Endodermal cell (in vitro differentiated cells): ENCODE results near the gene FBN3. TPM values are rescaled to one million over a fixed set of nuclear protein-coding genes. Genes with fewer than 3 reads are reported as not detected.

Experiments used
- DNase-seq: peaks from one replicate; pipeline ENCODE4 v3.0.0-alpha.2; 2017
- H3K27ac ChIP-seq: 2 replicates; pipeline ENCODE4 v1.5.1; 2013; ENCODE audit warnings: mild to moderate bottlenecking, low read depth, low read length, moderate library complexity
- H3K27me3 ChIP-seq: 2 replicates; pipeline ENCODE4 v1.6.1; 2013; ENCODE audit warnings: mild to moderate bottlenecking, low read length, moderate library complexity; ENCODE audit not compliant: insufficient read depth, control insufficient read depth, poor library complexity, severe bottlenecking
- H3K36me3 ChIP-seq: 2 replicates; pipeline ENCODE4 v1.7.0; 2013; ENCODE audit warnings: mild to moderate bottlenecking, low read length, moderate library complexity; ENCODE audit not compliant: control insufficient read depth, insufficient read depth
- H3K4me1 ChIP-seq: one replicate; pipeline ENCODE4 v1.7.0; 2013; ENCODE audit warnings: low read length; ENCODE audit not compliant: control insufficient read depth, insufficient read depth
- H3K4me3 ChIP-seq: 2 replicates; pipeline ENCODE4 v1.5.1; 2013; ENCODE audit warnings: mild to moderate bottlenecking, low read length, moderate library complexity
- H3K9ac ChIP-seq: 2 replicates; pipeline ENCODE4 v1.6.1; 2013; ENCODE audit warnings: mild to moderate bottlenecking, low read length, moderate library complexity; ENCODE audit not compliant: poor library complexity, severe bottlenecking; ENCODE audit errors: extremely low read depth
- H3K9me3 ChIP-seq: 2 replicates; pipeline ENCODE4 v1.6.1; 2013; ENCODE audit warnings: mild to moderate bottlenecking, low read length, moderate library complexity; ENCODE audit not compliant: control insufficient read depth
- H3K27ac Mint-ChIP-seq: 2 replicates; pipeline ENCODE4 v1.8.0; 2020; ENCODE audit warnings: mixed read lengths
- H3K27me3 Mint-ChIP-seq: 2 replicates; pipeline ENCODE4 v1.8.0; 2021; ENCODE audit warnings: mild to moderate bottlenecking, mixed read lengths; ENCODE audit not compliant: insufficient read depth
- H3K36me3 Mint-ChIP-seq: 2 replicates; pipeline ENCODE4 v1.8.0; 2020; ENCODE audit warnings: low read depth, mixed read lengths
- H3K4me1 Mint-ChIP-seq: 2 replicates; pipeline ENCODE4 v1.8.0; 2020; ENCODE audit warnings: mixed read lengths
- H3K4me3 Mint-ChIP-seq: 2 replicates; pipeline ENCODE4 v1.8.0; 2020; ENCODE audit warnings: mild to moderate bottlenecking, moderate library complexity, mixed read lengths
- H3K9me3 Mint-ChIP-seq: 2 replicates; pipeline ENCODE4 v1.8.0; 2020; ENCODE audit warnings: mild to moderate bottlenecking, mixed read lengths
- WGBS, 2 experiments: methylation state at CpG; one replicate each; pipeline versions ENCODE4 v1.1.5 to v1.1.7; 2013; ENCODE audit warnings: missing lambda C conversion rate in 2 of 2, mixed read lengths in 1 of 2; ENCODE audit not compliant: insufficient coverage in 1 of 2, insufficient read length in 1 of 2; 5-methylcytosine and 5-hydroxymethylcytosine counted together
- total RNA-seq, 2 donors: library from RNA; stranded (reverse); fragmentation: NEBNext Ultra II Directional in 1 of 2; extraction: Animal tissue kit (Norgen Biotek cat#: 25700) in 1 of 2; gene quantifications; 2 replicates in 1 of 2; 3 replicates in 1 of 2; pipeline ENCODE4 v1.2.1, GENCODE V29; 2021
- TF ChIP-seq, protein P1 (sequence below): fragments of 200-600 bp; sonication (generic); conservative IDR thresholded peaks from 2 replicates; pipeline ENCODE4 v1.5.0; 2021; ENCODE audit warnings: antibody characterized with exemption, mild to moderate bottlenecking

FBN3 gene
- total RNA-seq, 2 donors from 2014 or later, result 105 to 143 TPM

DNA sequence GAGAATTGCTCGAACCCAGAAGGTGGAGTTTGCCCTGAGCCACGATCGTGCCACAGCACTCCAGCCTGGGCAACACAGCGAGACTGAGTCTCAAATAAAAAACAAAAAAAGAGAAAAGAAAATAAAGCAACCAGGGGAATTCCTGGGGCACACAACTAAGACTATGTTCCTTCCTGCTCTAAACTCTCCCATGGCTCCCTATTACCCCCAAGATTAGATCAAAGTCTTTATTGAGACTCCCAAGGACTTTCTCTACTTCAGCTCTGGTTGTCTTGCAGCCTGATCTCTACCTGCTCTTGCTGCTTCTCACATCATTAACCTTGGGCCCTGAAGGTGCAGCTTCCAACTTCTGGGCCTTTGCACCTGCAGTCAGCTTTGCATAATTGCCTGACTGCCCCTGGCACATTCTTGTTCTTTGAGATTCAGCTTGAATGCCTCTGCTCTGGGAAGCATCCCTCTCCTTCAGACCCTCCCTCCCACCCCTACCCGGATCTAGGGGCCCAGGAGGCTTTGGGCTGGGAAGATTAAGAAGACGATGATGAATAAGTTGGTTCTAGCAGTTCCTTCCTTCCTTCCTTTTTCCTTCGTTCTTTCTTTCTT lies 42.9 kb upstream of the FBN3 start:
- Histone ChIP-seq H3K9me3 (no peaks in the 10 kb centered on the region), H3K27ac (no peak overlapping the region), H3K27me3 (no peaks in the 10 kb centered on the region), H3K9ac (no peak overlapping the region), H3K36me3 (no peaks in the 10 kb centered on the region), H3K4me3 (no peak overlapping the region), H3K4me1 (no peaks in the 10 kb centered on the region)
- Mint-ChIP-seq H3K27ac (no peak overlapping the region), H3K36me3 (no peaks in the 10 kb centered on the region), H3K9me3 (no peaks in the 10 kb centered on the region), H3K4me3 (no peak overlapping the region), H3K27me3 (no peaks in the 10 kb centered on the region), H3K4me1 (peaks cover 5% of the 10 kb centered on the region)
- 92 to 96% methylated on average over 6 of the region's 7 CpGs for WGBS, 2 experiments
- peak; percentile 72 for DNase-seq
- TF ChIP-seq, protein P1, sequence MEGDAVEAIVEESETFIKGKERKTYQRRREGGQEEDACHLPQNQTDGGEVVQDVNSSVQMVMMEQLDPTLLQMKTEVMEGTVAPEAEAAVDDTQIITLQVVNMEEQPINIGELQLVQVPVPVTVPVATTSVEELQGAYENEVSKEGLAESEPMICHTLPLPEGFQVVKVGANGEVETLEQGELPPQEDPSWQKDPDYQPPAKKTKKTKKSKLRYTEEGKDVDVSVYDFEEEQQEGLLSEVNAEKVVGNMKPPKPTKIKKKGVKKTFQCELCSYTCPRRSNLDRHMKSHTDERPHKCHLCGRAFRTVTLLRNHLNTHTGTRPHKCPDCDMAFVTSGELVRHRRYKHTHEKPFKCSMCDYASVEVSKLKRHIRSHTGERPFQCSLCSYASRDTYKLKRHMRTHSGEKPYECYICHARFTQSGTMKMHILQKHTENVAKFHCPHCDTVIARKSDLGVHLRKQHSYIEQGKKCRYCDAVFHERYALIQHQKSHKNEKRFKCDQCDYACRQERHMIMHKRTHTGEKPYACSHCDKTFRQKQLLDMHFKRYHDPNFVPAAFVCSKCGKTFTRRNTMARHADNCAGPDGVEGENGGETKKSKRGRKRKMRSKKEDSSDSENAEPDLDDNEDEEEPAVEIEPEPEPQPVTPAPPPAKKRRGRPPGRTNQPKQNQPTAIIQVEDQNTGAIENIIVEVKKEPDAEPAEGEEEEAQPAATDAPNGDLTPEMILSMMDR, result no peak

DNA sequence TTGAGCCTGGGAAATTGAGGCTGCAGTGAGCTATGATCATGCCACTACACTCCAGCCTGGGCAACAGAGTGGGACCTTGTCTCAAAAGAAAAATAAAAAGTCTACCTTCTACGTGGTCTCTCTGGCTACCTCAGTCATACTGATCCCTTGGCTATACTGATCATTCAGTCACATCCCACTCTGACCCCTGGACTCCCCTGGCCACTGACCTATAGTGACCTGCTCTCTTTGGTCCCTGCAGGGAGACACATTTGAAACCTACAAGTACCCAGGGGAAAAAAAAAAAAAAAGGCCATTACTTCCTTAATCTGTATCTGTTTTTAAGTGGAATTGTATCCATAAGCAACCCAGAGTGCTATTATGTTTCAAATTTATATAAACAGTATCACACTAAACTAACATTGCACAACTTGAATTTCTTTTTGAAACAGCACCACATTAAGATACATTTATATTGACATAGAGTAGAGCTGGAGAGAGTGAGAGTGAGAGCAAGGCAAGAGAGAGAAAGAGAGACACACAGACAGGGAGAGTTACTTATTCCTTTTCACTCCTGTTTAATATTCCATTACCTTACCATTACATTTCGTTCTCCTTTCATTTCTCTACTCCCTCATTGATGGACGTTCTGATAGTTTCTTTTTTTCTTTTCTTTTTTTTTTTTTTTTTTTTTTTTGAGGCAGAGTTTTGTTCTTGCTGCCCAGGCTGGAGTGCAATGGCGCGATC lies 36.1 kb upstream of the FBN3 start:
- TF ChIP-seq, protein P1, result no peak
- Histone ChIP-seq H3K27ac (no peak overlapping the region), H3K4me1 (no peaks in the 10 kb centered on the region), H3K9ac (no peak overlapping the region), H3K9me3 (no peaks in the 10 kb centered on the region), H3K36me3 (no peaks in the 10 kb centered on the region), H3K4me3 (no peak overlapping the region), H3K27me3 (no peaks in the 10 kb centered on the region)
- Mint-ChIP-seq H3K4me1 (no peaks in the 10 kb centered on the region), H3K27ac (no peak overlapping the region), H3K9me3 (no peaks in the 10 kb centered on the region), H3K27me3 (no peaks in the 10 kb centered on the region), H3K4me3 (no peak overlapping the region), H3K36me3 (no peaks in the 10 kb centered on the region)
- 91 to 100% methylated on average over 1 to 3 of the region's 5 CpGs for WGBS, 2 experiments
- DNase-seq, result no peak

DNA sequence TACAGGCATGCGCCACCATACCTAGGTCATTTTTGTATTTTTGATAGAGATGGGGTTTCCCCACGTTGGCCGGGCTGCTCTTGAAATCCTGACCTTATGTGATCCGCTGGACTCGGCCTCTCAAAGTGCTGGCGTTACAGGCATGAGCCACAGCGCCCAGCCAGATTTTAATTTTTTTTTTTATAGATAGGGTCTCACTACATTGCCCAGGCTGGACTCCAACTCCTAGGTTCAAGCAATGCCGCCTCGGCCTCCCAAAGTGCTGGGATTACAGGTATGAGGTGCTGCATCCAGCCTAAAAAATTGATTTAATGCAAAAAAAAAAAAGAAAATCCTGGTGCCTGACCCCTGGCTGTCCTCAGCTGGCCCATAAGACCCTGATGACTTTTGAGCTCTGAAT lies 34.9 kb upstream of the FBN3 start:
- H3K4me1 ChIP-seq, result no peaks in the 10 kb centered on the region
- no peaks in the 10 kb centered on the region for H3K27me3 ChIP-seq
- Mint-ChIP-seq H3K9me3 (no peaks in the 10 kb centered on the region), H3K27ac (no peak overlapping the region), H3K36me3 (no peaks in the 10 kb centered on the region), H3K27me3 (no peaks in the 10 kb centered on the region), H3K4me3 (no peak overlapping the region), H3K4me1 (no peaks in the 10 kb centered on the region)
- H3K9ac ChIP-seq, result no peak overlapping the region
- H3K27ac ChIP-seq, result no peak overlapping the region
- 91 to 95% methylated on average over 8 to 9 of the region's 9 CpGs for WGBS, 2 experiments
- no peak overlapping the region for H3K4me3 ChIP-seq
- no peak for DNase-seq
- H3K9me3 ChIP-seq, result no peaks in the 10 kb centered on the region
- H3K36me3 ChIP-seq, result no peaks in the 10 kb centered on the region
- TF ChIP-seq, protein P1, result no peak
